Fibroblast of mammary gland (primary cell): ENCODE data around the gene GSX2.
"Not testable (repeated sequence)": the region's sequence is repeated elsewhere in the genome, so short reads cannot be mapped to it uniquely, and the experiment has no call there.

Experiments
- DNase-seq: peaks from one replicate; pipeline ENCODE4 v3.0.0-alpha.2; 2010; ENCODE audit warnings: low read depth
- H3K4me3 ChIP-seq: 2 replicates; pipeline ENCODE4 v1.5.1; 2011; ENCODE audit warnings: low read depth, mild to moderate bottlenecking, low read length, moderate library complexity; ENCODE audit not compliant: control insufficient read depth
- TF ChIP-seq, protein P1 (sequence below): conservative IDR thresholded peaks from 2 replicates; pipeline ENCODE4 v1.5.1; 2011; ENCODE audit warnings: low read depth, low read length, inconsistent platforms; ENCODE audit not compliant: control insufficient read depth, insufficient read depth

GSX2 gene

DNA sequence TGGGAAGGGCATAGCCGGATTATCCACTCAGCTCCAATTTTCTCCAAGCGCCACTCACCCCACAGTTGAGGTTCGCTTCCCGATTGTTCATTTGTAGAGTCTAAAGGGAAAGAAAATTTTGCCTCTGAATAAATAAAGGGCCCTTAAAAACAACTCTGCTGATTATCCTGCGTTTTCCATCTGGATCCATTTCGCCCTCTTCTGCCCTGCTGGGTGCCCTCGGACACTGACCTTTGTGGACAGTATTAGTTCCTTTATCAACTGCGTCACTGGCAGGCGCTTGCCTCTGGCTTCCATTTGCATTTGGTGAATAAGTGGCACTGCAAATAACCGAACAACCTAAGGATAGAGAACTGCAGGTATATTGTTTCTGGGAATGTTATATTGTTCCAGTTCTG, 10.1 kb downstream of the GSX2 start:
- DNase-seq, result no peak
- H3K4me3 ChIP-seq, result no peak overlapping the region
- TF ChIP-seq, protein P1, sequence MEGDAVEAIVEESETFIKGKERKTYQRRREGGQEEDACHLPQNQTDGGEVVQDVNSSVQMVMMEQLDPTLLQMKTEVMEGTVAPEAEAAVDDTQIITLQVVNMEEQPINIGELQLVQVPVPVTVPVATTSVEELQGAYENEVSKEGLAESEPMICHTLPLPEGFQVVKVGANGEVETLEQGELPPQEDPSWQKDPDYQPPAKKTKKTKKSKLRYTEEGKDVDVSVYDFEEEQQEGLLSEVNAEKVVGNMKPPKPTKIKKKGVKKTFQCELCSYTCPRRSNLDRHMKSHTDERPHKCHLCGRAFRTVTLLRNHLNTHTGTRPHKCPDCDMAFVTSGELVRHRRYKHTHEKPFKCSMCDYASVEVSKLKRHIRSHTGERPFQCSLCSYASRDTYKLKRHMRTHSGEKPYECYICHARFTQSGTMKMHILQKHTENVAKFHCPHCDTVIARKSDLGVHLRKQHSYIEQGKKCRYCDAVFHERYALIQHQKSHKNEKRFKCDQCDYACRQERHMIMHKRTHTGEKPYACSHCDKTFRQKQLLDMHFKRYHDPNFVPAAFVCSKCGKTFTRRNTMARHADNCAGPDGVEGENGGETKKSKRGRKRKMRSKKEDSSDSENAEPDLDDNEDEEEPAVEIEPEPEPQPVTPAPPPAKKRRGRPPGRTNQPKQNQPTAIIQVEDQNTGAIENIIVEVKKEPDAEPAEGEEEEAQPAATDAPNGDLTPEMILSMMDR, result no peak

DNA sequence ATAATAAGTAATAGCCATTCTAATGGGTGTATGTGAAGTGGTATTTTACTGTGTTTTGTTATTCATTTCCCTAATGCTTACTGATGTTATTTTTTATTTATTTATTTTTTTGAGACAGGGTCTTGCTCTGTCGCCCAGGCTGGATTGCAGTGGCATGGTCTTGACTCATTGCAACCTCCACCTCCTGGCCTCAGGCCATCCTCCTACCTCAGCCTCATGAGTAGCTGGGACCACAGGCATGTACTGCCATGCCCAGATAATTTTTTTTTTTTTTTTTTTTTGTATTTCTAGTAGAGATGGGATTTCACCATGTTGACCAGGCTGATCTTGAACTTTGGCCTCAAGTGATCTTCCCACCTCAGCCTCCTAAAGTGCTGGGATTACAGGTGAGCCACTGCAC, 13.2 kb downstream of the GSX2 start:
- H3K4me3 ChIP-seq, DNase-seq: not testable (repeated sequence)

DNA sequence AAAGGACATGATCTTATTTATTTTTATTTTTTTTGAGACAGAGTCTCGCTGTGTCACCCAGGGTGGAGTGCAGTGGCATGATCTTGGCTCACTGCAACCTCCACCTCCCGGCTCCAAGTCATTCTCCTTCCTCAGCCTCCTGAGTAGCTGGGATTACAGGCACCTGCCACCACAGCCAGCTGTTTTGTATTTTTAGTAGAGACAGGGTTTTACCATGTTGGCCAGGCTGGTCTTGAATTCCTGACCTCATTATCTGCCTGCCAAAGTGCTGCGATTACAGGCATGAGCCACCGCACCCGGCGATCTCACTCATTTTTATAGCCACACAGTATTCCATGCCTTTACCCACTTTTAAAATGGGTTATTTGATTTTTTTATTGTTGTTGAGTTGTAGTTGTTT, 16.3 kb downstream of the GSX2 start:
- not testable (repeated sequence) for DNase-seq, H3K4me3 ChIP-seq

DNA sequence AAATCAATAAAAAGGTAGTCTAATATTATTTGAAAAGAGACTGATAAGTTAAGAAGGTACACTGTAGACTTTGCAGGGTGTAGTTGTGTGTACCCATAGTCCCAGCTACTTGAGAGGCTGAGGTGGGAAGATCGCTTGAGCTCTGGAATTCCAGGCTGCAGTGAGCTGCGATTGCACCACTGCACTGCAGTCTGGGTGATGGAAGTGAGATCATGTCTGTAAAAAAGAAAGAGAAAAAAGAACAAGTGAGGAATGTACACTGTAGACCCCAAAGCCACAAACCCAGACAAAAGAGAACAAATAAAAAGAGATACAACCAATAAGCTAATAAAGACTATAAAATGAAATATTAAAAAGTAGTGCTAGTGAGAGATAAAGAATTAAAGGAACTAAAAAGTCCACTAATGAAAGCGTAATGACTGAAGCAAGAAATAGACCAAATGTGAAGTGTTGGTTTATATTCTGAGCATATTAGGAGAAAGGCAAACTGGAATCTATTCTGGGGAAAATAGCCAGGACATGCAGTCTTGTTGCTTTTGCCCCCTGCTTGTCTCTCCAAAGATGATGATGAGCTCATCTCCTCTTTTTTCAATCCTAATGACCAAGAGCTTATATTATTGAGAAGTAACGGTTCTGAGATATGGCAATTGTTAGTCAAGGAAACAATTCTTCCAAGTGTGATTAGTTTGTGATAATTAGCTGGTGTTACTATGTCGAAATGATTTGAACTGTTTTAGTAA, 19.1 kb downstream of the GSX2 start:
- H3K4me3 ChIP-seq, result no peak overlapping the region
- DNase-seq, result no peak
- TF ChIP-seq, protein P1, result no peak

DNA sequence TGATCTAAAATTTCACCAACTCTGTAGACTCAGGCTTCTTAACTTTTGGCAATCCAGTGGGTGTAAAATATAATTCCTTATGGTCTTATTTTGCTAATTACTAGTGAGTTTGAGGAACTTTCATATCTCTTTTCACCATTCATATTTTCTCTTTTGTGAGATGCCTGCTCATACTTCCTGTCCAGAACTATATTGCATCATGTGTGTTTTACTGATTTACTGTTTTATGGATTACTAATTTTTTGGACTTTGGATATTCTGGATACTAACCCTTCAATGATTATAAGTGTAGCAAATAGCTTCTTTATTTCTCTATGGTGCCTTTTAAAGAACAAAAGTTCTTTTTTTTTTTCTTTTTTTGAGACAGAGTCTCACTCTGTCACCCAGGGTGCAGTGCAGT, 20.6 kb downstream of the GSX2 start:
- TF ChIP-seq, protein P1, result no peak
- H3K4me3 ChIP-seq, result no peak overlapping the region
- DNase-seq, result no peak

DNA sequence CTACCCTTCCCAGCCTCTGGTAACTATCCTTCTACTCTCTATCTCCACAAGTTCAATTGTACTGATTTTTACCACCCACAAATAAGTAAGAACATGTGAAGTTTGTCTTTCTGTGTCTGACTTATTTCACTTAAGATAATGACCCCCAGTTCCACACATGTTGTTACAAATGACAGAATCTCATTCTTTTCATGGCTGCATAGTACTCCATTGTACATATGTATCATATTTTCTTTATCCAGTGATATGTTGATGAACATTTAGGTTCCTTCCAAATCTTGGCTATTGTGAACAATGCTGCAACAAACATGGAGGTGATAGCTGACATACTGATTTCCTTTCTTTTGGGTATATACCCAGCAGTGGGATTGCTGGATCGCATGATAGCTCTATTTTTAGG, 27.7 kb downstream of the GSX2 start:
- no peak for DNase-seq
- H3K4me3 ChIP-seq, result no peak overlapping the region
- TF ChIP-seq, protein P1, result no peak

DNA sequence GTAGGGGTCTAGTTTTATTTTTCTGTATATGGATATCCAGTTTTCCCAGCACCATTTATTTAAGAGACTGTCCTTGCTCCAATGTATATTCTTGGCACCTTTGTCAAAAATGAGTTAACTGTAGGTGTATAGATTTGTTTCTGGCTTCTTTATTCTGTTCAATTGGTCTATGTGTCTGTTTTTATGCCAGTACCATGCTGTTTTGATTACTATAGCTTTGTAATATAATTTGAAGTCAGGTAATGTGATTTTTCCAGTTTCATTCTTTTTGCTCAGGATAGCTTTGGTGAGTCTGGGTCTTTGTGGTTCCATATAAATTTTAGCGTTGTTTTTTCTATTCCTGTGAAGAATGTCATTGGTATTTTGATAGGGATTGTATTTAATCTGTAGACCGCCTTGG, 28.7 kb downstream of the GSX2 start:
- not testable (repeated sequence) for DNase-seq, H3K4me3 ChIP-seq

DNA sequence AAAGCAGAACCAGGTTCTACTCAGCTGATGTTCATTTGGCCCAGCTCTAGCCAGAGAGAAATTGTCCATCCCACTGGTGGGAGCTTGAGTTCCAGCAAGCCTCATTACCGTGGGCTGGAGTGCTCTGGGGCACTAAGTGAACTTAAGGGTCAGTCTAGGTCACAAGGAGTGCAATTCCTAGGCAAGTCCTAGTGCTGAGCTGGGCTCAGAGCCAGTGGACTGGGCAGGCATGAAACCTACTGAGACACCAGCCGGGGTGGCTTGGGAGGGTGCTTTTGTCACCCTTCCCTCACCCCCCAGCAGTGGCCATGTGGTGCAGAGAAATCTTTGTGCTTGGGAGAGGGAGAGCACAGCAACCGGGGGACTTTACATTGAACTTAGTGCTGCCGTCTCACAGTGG, 39.4 kb downstream of the GSX2 start:
- TF ChIP-seq, protein P1, result no peak
- no peak for DNase-seq
- H3K4me3 ChIP-seq, result no peak overlapping the region
